G401 (cell line): ENCODE results near the gene FBXO33. TPM values are rescaled to one million over a fixed set of nuclear protein-coding genes. Genes with fewer than 3 reads are reported as not detected.

Source experiments
- DNase-seq: peaks from one replicate; pipeline ENCODE4 v3.0.0-alpha.2; 2015; ENCODE audit warnings: low spot score
- in situ Hi-C: cut with HindIII; loops from 2 replicates; pipeline ENCODE4 v1.10.0; 2016; ENCODE audit warnings: low sequenced_read_pairs, mixed read lengths
- total RNA-seq: library from RNA; depleted of rRNA; stranded (reverse); fragments of >200 nt; shearing (Covaris generic); gene quantifications from 2 replicates; pipeline ENCODE4 v1.2.3, GENCODE V29; 2014

FBXO33 gene
- total RNA-seq, 1 experiment from 2014 or later = 24.5 TPM

- in situ Hi-C loops = no loop called here
- peak; percentile 90 for DNase-seq
These were observed 602 bp upstream of the FBXO33 start for GRCh38 chr14:39432619-39433451.

DNA sequence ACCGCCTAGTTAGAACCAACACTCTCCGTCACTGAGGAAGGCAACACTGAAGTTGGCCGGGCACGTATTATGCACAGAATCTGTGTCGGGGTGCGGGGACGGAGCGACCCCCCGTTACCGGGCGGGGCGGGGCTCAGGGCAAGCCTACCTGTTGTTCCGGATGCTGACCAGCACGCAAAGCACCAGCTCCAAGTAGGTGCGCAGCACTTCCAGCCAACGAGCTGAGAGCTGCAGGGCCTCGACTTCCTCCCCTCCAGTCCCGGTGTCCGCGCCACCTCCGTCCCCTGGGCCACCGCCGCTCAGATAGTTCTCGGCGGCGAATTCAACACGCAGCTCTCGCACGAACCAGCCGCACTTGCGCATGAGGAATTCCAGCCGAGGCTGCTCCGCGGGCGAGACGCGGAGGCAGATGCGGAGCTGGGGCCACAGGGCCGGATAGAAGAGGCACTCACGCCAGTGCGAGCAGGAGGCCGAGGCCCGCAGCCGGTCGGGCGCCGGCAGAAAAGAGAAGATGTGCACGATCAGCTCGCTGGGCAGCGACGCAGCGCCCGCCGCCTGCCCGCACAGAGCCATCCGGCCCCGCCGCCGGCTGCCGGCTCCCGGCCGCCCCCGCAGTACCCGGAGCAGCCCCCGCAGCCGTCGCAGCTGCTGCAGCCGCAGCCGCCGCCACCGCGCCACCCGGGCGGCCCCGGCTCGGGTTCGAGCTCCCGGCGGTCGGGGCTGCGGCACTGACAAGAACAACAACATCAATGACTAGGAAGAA is 636 bp downstream of the FBXO33 start:
- in situ Hi-C loops = no loop called here
- peak; percentile 44 for DNase-seq

DNA sequence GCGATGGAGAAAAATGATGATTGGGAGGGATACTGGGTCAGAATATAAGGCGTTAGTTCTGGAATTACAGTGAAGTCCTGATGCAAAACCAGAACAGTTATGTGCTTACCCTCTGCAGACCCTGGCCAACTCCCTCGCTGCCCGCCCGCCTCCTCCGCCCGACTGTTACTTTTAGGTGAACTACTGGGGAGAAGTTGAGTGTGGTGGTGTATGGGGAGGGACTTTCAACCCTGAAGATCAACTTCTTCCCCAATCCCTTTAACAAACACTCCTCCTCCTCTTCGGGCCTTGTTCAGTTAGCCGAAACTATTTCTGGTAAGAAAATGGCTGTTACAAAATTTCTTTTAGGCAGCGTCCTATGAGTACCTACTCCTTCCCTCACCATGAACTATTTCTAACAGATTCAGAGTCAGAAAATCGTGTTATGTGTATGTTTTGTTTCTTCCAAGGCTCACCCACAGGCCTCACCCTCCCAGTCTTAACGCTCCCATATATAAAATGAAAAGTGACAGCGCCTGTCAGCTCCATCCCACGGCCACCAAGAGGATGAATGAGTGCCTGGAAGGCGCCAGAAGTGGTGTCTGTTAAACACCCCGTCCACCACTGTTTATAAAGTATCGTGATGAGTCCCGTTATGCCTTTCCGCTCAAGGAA is 1.3 kb downstream of the FBXO33 start:
- in situ Hi-C loops = no loop called here
- DNase-seq = no peak

DNA sequence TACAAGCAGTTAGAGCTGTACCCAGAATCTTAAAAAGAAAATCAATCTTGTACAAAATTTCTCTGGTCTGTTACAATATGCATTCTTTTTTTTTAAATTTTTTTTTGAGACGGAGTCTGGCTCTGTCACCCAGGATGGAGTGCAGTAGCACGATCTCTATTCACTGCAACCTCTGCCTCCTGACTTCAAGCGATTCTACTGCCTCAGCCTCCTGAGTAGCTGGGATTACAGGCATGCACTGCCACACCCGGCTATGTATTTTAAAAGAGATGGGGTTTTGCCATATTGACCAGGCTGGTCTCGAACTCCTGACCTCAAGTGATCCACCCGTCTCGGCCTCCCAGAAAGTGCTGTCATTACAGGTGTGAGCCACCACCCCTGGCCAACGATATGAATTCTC is 4.1 kb downstream of the FBXO33 start:
- in situ Hi-C loops = no loop called here
- no peak for DNase-seq

DNA sequence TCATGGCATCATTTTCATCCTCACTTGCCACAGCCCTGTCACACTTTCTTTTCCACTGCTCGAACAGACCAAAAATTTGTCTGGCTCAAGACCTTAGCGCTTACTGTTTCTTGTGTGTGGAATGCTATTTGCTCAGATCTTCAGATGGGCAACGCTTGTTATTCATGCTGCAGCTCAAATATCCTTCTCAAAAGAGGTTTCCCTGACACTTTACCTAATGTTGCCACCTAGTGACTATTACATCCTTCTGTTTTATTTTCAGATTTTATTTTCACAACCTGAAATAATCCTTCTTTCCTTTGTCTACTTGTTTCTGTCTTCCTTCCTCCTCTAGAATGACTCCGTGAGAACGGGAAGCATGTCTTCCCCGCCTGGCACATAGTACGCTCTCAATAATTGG is 5.6 kb downstream of the FBXO33 start:
- in situ Hi-C loops = no loop called here
- peak; percentile 43 for DNase-seq

- in situ Hi-C loops = no loop called here
- DNase-seq = no peak
These were observed 6.3 kb downstream of the FBXO33 start for GRCh38 chr14:39425947-39426346.

DNA sequence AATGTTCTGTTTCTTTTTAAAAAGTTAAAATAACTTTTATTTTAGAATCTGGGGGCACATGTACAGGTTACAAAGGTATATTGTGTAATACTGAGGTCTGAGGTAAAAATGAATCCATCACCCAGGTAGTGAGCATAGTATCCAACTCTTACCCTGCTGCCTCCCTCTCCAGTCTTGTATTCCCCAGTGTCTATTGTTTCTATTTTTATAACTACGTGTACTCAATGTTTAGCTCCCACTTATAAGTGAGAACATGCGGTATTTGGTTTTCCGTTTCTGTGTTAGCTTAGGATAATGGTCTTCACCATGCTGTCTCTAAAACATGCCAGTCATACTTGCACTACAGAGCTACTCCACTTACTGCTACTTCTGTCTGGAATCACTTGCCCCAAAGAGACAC is 8.4 kb downstream of the FBXO33 start:
- DNase-seq = no peak
- in situ Hi-C loops = no loop called here

GRCh38 chr14:39422243-39422642 is 10.0 kb downstream of the FBXO33 start:
- in situ Hi-C loops = no loop called here

DNA sequence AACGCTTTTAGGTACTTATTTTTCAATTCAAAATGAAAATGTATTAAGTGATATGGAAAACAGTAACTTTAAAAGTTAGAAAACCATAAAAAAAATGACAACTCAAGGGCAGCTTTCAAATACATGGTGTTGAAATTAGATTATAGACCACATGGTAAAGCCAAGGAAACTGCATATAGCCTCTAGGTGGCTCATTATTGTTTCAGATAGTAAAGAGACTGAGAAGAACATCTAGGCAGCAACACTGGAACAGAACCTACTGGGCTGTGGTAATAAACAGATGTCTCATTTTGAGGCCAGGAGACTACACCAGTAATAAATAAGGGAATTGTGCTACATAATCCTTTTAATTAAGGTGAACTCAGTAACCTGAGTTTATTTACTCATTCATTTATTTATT is 13.0 kb downstream of the FBXO33 start:
- in situ Hi-C loops = no loop called here
- DNase-seq = no peak

More at GRCh38 chr14:39422243-39422642, 10.0 kb downstream of the FBXO33 start:
- no peak for DNase-seq

GRCh38 chr14:39417014-39417413 is 15.2 kb downstream of the FBXO33 start:
- DNase-seq = no peak
- in situ Hi-C loops = no loop called here

DNA sequence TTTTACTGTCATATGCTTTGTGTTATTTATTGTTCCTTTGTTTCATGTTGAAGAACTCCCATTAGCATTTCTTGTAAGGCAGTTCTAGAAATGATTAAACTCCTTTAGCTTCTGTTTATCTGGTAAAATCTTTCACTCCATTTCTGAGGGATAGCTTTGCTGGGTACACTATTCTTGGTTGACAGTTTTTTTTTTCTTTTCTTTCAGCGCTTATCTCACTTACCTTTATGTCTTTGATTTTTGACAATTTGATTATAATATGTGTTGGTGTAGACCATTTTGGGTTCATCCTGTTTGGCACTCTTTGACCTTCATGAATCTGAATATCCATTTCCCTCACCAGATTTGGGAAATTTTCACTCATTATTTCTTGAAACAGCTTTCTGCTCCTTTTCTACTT is 16.2 kb downstream of the FBXO33 start:
- in situ Hi-C loops = no loop called here
- DNase-seq = no peak

GRCh38 chr14:39406560-39406959 is 25.7 kb downstream of the FBXO33 start:
- in situ Hi-C loops = no loop called here
- DNase-seq = no peak

DNA sequence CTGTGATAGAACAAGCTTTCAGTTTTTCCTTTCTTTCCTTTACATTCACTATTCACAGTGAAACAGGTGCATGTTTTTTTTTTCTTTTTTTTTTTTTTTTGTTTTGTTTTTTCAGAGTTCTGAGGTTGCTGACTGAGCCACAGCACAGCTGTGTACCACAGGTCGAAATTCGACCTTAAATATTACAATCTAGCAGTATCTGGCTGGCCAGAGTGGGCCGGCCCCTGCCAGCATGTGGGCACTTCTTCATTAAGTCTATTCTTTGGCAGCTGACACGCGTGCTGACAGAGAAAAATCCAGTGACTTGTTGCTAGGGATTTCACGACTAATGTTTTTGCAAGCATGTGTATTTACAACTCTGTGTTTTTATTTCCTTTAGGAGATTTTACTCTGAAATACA is 33.9 kb downstream of the FBXO33 start:
- DNase-seq = no peak
- in situ Hi-C loops = no loop called here

- DNase-seq = no peak
- in situ Hi-C loops = no loop called here
These were observed 35.8 kb downstream of the FBXO33 start for GRCh38 chr14:39396448-39396847.

- in situ Hi-C loops = no loop called here
- DNase-seq = no peak
These were observed 36.5 kb downstream of the FBXO33 start for GRCh38 chr14:39395555-39396254.

DNA sequence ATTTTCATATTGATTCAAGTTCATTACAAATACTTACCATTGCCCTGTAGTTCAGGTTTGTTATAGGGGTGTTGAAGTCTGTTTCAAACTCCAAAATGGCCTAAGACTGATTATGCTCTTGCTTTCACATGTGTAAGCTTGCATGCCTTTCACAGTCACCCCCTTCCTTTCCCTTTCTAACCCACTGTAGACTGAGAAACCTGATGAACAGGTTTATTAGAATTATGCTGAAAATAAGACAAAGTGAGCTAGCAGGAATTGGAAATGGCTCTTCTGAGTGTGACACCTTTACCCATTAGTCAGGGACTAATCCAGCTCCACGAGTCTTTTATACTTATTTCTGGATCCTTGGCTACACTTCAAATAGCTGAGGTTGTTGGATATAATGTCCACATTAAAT is 38.9 kb downstream of the FBXO33 start:
- in situ Hi-C loops = no loop called here
- no peak for DNase-seq

DNA sequence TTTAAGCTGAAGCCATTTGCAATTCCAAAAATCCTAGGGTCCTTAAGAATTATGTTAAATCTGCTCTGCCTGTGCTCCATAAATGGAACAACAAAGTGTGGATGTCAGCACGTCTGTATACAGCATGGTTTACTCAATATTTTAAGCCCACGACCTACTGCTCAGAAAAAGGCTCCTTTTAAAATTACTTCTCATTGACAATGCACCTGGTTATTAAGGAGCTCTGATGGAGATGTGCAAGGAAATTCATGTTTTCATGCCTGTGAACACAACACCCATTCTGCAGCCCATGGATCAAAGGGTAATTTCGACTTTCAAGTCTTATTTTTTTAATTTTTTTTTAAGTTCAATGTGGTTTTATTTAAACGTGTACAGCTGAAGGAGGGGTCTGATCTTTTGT is 48.1 kb downstream of the FBXO33 start:
- DNase-seq = no peak
- in situ Hi-C loops = no loop called here

DNA sequence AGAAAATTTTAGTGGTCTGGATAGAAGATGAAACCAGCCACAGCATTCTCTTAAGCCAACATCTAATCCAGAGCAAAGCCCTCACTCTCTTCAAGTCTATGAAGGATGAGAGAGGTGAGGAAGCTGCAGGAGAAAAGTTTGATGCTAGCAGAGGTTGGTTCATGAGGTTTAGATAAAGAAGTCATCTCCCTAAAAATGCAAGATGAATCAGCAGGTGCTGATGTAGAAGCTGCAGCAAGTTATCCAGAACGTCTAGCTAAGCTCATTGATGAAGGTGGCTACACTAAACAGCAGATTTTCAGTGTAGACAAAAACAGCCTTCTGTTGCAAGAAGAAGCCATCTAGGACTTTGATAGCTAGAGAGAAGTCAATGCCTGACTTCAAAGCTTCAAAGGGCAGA is 48.5 kb downstream of the FBXO33 start:
- no peak for DNase-seq
- in situ Hi-C loops = no loop called here

DNA sequence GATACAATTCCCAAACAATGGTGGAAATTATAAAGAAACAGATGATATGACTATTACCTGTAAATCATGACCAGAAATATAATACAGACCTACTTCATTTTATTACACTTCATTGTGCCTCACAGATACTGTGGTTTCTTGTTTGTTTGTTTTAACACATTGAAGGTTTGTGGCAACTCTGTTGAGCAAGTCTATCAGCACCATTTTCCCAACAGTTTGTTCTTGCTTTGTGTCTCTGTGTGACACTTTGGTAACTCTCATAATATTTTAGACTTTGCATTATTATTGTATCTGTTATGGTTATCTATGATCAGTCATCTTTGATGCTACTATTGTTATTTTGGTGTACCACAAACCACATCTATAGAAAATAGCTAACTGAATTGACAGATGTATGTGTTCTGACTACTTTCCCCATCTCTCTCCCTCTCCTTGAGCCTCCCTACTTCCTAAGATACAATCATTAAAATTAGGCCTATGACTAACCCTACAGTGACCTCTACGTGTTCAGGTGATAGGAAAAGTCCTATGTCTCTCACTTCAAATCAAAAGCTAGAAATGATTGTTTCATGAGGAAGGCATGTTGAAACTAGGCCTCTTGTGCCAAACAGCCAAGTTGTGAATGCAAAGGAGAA is 49.1 kb downstream of the FBXO33 start:
- in situ Hi-C loops = no loop called here

More for the DNA sequence above, 49.1 kb downstream of the FBXO33 start:
- DNase-seq = no peak
